ENCODE measurements around the gene CSNK1A1. TPM values are rescaled to one million over a fixed set of nuclear protein-coding genes. Genes with fewer than 3 reads are reported as not detected.
A peak's percentile ranks its signal among the peaks of the same experiment; 100 is the strongest.

CSNK1A1 gene
- total RNA-seq, 1 donor from 2014 or later: 335 TPM

DNA sequence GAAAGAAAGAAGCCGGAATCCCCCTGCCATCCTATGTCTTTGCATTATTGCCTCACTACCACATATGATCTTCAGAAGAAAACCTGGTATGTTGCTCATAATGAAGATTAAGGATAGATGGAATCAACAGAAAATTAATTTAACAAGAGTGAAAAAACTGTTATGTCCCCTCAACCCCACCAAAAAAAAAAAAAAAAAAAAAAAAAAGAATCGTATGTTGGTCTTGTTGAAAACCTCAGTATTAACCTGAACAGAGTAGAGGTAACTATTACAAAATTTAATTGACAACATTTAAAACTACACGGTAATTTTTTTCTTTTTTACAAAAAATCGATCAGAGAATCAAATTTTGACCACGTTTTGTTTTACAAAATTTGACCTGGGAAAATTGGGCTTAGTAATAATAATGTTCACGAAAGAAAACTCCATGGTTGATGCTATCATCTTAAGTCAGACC is 827 bp upstream of the CSNK1A1 start:
- Histone ChIP-seq H3K4me3 (peak overlapping the region; percentile 92), H3K4me1 (peaks cover 19% of the 10 kb centered on the region), H2AFZ (replicated peaks) (peak overlapping the region; percentile 91), H3K9me3 (ENCODE audit: low read depth) (no peaks in the 10 kb centered on the region), H3F3A (ENCODE audit: low read depth) (peaks cover 31% of the 10 kb centered on the region), H3K36me3 (no peaks in the 10 kb centered on the region), H3K27me3 (no peaks in the 10 kb centered on the region), H3K79me2 (ENCODE audit: low read depth) (peaks cover 53% of the 10 kb centered on the region), H4K20me1 (ENCODE audit: low read depth) (peaks cover 13% of the 10 kb centered on the region), H3K4me2 (peak overlapping the region; percentile 97), H3K27ac (peak overlapping the region; percentile 91), H3K9ac (peak overlapping the region; percentile 28)
- Mint-ChIP-seq H3K9me3 (no peaks in the 10 kb centered on the region), H3K27me3 (ENCODE audit: insufficient read depth, low read depth) (peaks cover 3% of the 10 kb centered on the region), H3K36me3 (peaks cover 21% of the 10 kb centered on the region), H3K27ac (peak overlapping the region; percentile 99), H3K4me1 (peaks cover 15% of the 10 kb centered on the region), H3K4me3 (peak overlapping the region; percentile 100)
- TF ChIP-seq EZH2 (IDR thresholded peaks at IDR 0.05): no peak
- TF ChIP-seq, protein P1, sequence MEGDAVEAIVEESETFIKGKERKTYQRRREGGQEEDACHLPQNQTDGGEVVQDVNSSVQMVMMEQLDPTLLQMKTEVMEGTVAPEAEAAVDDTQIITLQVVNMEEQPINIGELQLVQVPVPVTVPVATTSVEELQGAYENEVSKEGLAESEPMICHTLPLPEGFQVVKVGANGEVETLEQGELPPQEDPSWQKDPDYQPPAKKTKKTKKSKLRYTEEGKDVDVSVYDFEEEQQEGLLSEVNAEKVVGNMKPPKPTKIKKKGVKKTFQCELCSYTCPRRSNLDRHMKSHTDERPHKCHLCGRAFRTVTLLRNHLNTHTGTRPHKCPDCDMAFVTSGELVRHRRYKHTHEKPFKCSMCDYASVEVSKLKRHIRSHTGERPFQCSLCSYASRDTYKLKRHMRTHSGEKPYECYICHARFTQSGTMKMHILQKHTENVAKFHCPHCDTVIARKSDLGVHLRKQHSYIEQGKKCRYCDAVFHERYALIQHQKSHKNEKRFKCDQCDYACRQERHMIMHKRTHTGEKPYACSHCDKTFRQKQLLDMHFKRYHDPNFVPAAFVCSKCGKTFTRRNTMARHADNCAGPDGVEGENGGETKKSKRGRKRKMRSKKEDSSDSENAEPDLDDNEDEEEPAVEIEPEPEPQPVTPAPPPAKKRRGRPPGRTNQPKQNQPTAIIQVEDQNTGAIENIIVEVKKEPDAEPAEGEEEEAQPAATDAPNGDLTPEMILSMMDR (IDR thresholded peaks at IDR 0.05): no peak
- TF ChIP-seq EZH2phosphoT487 (IDR thresholded peaks at IDR 0.05): no peak
- DNase-seq (ENCODE audit: low spot score): no peak

DNA sequence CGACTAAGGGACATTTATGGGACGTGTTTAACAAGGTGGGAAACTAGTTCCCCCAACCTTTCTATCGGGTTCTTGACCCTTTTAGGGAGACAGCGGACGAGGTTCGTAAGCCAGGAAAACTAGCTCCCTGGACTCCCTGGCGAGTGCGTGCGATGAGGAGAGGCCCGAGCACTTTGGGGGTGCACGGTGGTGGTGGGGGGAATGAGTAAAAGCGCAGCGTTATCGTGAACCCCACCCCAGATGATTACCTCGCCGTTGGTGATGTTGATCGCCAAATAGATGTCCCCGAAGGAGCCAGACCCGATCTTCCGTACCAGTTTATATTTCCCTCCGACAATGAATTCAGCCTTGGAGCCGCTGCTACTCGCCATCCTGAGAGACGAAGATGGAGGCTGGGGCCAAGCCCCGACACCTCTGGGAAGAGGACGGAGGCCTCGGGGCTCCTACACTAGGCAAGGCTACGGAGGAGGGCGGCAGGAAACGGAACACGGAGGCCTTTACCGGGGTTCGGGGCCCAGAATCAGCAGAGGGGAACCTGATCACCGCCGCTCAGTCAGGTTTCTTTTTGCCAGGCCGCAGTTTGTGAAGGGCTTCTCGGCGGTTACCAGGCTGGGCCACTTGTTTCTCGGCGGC is 529 bp downstream of the CSNK1A1 start:
- Mint-ChIP-seq H3K9me3 (no peaks in the 10 kb centered on the region), H3K27ac (peak overlapping the region; percentile 99), H3K36me3 (peaks cover 29% of the 10 kb centered on the region), H3K27me3 (ENCODE audit: insufficient read depth, low read depth) (peaks cover 3% of the 10 kb centered on the region), H3K4me3 (peak overlapping the region; percentile 100), H3K4me1 (peaks cover 25% of the 10 kb centered on the region)
- H3K27me3 ChIP-seq: no peaks in the 10 kb centered on the region
- peaks cover 44% of the 10 kb centered on the region for H3F3A ChIP-seq (ENCODE audit: low read depth)
- H3K4me3 ChIP-seq: peak overlapping the region; percentile 92
- H3K4me2 ChIP-seq: peak overlapping the region; percentile 97
- no peaks in the 10 kb centered on the region for H3K36me3 ChIP-seq
- peak; percentile 38 for DNase-seq (ENCODE audit: low spot score)
- no peaks in the 10 kb centered on the region for H3K9me3 ChIP-seq (ENCODE audit: low read depth)
- peaks cover 67% of the 10 kb centered on the region for H3K79me2 ChIP-seq (ENCODE audit: low read depth)
- TF ChIP-seq, protein P1 (IDR thresholded peaks at IDR 0.05): no peak
- TF ChIP-seq EZH2 (IDR thresholded peaks at IDR 0.05) (no peak), EZH2phosphoT487 (IDR thresholded peaks at IDR 0.05) (no peak)
- peaks cover 30% of the 10 kb centered on the region for H3K4me1 ChIP-seq
- H3K27ac ChIP-seq: peak overlapping the region; percentile 91
- H3K9ac ChIP-seq: peak overlapping the region; percentile 94
- peaks cover 26% of the 10 kb centered on the region for H4K20me1 ChIP-seq (ENCODE audit: low read depth)
- peak overlapping the region; percentile 2 for H2AFZ ChIP-seq (replicated peaks)

DNA sequence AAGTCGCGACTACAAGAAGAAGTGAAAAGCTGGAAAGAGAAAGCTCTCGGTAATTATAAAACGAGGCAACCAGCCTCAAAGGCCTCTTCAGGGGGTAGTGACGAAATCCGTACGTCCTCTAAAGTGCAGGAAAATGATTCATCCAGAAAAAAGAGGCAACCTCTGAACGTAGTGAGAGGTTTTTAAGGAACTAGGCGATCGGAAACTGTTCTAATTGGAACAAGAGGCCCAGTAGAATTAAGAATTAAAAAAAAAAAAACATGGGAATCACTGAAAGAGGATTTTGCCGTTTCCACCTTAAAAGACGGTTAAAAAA is 1.0 kb downstream of the CSNK1A1 start:
- no peaks in the 10 kb centered on the region for H3K9me3 ChIP-seq (ENCODE audit: low read depth)
- peak overlapping the region; percentile 100 for H3K4me3 Mint-ChIP-seq
- peaks cover 49% of the 10 kb centered on the region for H3F3A ChIP-seq (ENCODE audit: low read depth)
- H3K27ac Mint-ChIP-seq: peak overlapping the region; percentile 99
- H3K27me3 Mint-ChIP-seq (ENCODE audit: insufficient read depth, low read depth): peaks cover 3% of the 10 kb centered on the region
- peaks cover 31% of the 10 kb centered on the region for H3K36me3 Mint-ChIP-seq
- peak overlapping the region; percentile 92 for H3K4me3 ChIP-seq
- H3K9ac ChIP-seq: peak overlapping the region; percentile 94
- no peaks in the 10 kb centered on the region for H3K27me3 ChIP-seq
- H4K20me1 ChIP-seq (ENCODE audit: low read depth): peaks cover 31% of the 10 kb centered on the region
- H3K4me2 ChIP-seq: peak overlapping the region; percentile 97
- DNase-seq (ENCODE audit: low spot score): no peak
- TF ChIP-seq EZH2phosphoT487 (IDR thresholded peaks at IDR 0.05) (no peak), EZH2 (IDR thresholded peaks at IDR 0.05) (no peak)
- TF ChIP-seq, protein P1 (IDR thresholded peaks at IDR 0.05): no peak
- H3K79me2 ChIP-seq (ENCODE audit: low read depth): peaks cover 71% of the 10 kb centered on the region
- peaks cover 27% of the 10 kb centered on the region for H3K4me1 Mint-ChIP-seq
- no peaks in the 10 kb centered on the region for H3K36me3 ChIP-seq
- no peak overlapping the region for H2AFZ ChIP-seq (replicated peaks)
- H3K9me3 Mint-ChIP-seq: no peaks in the 10 kb centered on the region
- peaks cover 30% of the 10 kb centered on the region for H3K4me1 ChIP-seq
- H3K27ac ChIP-seq: peak overlapping the region; percentile 91
